Activated CD4-positive, alpha-beta T cell treated with anti-CD3 and anti-CD28 coated beads, Interleukin-2, amount 50 U/mL, for 16 hours (primary cell): ENCODE measurements around the gene H1-8.
A peak's percentile ranks its signal among the peaks of the same experiment; 100 is the strongest.

Experiments
- DNase-seq: peaks from one replicate; pipeline ENCODE4 v3.0.0-alpha.2; 2020

Gene H1-8

GRCh38 chr3:129575997-129576384 is 33.0 kb downstream of the H1-8 start:
- DNase-seq: no peak

- DNase-seq: peak; percentile 48
Measured at GRCh38 chr3:129576514-129577352, 33.8 kb downstream of the H1-8 start.

DNA sequence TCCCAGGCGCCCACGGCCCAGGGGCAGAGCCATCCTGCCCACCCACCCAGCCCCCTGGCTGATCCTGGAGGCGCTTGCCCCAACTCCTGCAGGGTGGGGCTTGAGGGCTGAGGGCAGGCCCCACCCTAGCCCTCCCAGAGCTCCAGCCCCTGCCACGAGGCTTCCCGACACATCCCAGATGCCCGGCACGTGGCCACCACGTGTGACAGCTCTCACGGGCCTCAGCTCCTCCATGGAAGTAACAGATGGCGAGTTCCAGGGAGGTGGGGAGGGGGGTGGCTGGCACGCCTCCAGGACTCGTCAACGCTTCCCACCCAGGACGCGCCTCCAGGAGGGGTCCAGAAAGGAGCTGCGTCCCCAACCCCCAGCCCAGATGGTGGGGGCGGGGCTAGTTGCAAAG is 34.4 kb downstream of the H1-8 start:
- DNase-seq: no peak

GRCh38 chr3:129577925-129578786 is 35.2 kb downstream of the H1-8 start:
- DNase-seq: no peak

GRCh38 chr3:129579991-129580390 is 37.0 kb downstream of the H1-8 start:
- DNase-seq: no peak

- no peak for DNase-seq
Measured at GRCh38 chr3:129581623-129582022, 38.6 kb downstream of the H1-8 start.

DNA sequence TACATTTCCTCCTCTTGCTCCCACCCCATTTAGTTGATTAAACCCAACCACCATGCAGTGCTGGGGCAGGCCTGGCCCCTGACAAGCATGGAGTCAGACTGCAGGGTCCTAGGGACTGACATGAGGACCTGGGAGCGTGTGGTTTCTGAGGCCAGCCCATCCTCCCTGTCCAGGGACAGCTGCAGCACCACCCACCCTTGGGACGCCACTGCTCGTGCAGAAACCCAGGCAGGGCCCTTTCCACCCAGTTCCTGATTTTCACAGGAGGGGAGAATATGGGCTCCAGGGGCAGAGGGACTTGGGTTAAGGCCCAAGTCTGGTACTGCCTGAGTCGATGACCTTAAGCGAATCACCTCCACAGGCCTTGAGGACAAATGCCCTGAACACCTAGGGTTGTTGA is 39.8 kb downstream of the H1-8 start:
- no peak for DNase-seq

- no peak for DNase-seq
Measured at GRCh38 chr3:129583289-129583688, 40.3 kb downstream of the H1-8 start.

DNA sequence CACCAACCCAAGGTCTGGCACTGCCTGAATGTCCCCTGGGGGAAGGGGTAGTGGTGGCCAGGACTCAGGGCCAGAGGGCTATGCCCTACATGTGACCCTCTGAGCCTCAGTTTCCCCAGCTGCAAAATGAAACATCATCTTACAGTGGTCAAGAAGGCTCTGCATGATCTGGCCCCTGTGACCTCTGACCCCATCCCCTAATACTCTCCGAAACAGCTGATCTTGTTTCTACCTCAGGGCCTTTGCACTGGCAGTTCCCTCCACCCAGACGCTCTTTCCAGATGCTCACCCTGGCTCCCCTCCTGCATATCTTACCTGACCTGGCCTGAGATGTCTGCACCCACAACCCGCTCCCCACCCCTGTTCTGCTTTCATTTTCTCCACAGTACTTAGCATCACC is 41.7 kb downstream of the H1-8 start:
- no peak for DNase-seq

GRCh38 chr3:129585949-129586657 is 43.1 kb downstream of the H1-8 start:
- no peak for DNase-seq

DNA sequence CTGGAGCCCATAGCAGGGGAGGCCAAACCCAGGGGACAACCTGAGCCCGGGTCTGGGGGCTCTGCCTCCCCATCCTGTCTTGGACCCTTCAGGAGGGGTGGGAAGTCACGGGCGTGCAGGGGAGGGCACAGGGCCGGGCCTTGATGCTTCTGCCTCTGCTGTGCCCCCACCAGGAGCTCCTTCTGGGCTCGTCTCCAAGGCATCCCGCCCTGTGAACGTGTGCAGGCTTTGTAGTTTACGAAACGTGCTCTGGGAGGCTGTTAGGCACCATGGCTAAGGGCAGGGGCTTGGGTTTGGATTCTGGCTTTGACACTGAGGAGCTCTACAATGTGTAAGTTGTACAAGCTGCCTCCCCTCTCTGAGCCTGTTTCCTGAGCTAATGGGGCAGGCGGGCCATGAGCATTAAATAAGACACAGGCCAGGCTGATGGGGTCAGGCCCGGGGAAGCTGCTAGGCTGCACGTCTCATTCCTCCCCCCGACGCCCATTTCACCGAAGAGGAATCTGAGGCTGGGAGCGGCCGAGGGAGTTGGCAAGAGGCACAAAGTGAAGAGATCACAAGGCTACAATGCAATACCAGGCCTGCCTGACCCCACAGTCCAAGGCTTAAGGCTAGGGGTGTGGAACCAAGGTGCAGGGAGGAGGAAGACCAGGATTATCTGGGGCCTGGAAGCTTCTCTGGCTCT is 43.9 kb downstream of the H1-8 start:
- no peak for DNase-seq

GRCh38 chr3:129587566-129588210 is 44.7 kb downstream of the H1-8 start:
- no peak for DNase-seq

DNA sequence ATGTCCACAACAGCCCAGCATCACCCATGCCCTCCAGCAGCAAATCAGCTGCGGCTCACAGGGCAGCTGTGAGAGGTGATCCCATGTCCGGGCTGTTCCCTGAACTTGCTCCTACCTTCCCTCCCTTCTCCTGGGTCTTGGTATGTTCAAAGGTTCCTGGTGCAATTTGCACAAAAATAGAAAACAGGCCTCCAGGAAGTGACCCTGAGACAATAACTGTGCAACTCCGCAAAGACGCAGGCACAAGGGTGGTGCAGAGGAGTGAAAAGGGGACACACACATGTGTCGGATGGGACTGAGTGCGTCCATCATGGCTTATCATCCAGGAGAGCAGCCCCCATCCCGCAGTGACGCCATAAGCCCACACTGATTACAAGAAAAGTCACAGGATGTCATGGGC is 47.2 kb downstream of the H1-8 start:
- no peak for DNase-seq

DNA sequence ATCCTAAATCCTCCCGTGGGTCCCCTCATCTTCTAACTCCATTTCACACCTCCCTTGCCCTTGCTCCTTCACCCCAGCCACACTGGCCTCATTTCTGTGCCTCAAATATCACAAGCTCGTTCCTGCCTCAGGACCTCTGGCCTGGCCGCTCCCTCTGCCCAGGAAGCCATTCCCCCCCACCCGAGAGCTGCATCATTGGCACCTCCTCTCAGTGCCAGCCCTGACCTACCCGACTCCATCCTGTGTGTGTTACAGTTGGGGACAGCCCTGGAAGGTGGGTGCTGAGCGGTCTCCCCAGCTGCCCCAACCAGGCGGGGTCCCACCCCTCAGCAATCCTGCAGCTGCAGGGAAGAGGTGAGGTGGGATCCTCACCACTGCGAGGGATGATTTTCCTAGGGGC is 49.0 kb downstream of the H1-8 start:
- DNase-seq: no peak

DNA sequence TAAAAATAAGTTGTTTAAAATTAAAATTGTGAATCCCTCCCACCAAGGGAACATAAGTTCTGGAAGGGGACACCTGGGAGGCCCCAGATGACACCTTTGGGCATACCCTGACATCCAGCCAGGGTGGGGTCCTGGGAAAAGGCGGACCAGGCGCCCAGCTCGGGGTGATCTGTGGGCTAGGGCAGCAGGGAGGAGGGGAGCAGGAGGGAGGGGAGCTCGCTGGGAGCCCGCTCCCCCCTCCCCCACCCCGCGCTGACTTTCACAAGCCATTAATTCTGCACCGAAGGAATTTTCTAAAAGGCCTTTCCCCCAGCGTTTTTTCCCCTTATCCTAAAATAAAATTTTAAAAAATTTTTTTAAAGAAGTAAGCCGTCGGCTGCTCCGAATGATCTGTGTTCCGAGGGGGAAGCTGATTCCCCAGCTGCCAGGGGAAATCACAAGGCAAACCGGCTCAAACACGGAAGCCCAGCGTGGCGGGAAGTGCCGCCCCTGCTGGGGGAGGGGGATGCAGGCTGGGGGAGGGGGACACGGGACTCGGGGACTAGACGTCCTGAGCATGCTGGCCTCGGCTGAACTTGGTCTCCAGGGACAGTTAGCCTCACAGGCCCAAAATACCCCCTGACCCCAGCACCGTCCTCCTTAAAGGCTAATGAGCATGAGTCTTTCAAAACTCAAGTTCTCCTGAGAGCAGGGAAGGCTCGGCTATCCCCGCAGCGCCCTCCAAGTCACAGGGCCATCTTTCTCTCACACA is 49.6 kb downstream of the H1-8 start:
- no peak for DNase-seq

DNA sequence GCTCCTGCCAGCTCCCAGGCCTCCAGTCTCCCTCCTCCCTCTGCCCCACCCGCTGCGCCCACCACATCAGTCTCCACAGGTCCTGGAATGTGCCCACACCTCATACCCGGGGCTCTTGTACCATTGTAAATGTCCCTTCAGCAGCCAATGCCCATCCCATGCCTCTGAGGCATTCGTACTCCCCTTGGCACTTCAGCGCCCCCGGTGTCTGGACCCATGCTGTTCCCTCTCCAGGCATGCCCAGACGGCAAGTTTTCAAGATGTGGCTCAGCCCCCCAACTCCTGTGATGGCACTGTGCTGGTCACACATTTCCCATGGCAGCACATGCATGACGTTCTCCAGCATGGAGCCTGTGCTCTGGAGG is 50.2 kb downstream of the H1-8 start:
- DNase-seq: no peak

- DNase-seq: peak; percentile 79
Measured at GRCh38 chr3:129593595-129594339, 50.8 kb downstream of the H1-8 start.

DNA sequence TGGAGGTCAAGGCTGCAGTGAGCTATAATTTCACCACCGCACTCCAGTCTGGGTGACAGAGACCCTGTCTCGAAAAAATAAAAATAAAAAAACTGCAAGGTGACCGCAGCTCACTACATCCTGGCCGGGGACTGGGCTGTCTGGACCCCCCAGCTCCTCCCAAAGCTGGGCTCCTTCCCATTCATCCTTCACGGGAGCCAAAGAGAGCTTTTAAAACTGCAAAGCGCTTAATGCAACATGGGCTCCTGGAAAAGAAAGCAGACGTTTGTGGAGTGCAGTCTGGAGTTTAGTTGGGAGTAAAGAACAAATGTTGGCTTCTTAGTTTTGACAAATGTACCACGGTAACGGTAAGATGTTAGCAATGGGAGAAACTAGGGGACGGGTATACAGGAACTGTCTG is 51.4 kb downstream of the H1-8 start:
- no peak for DNase-seq

DNA sequence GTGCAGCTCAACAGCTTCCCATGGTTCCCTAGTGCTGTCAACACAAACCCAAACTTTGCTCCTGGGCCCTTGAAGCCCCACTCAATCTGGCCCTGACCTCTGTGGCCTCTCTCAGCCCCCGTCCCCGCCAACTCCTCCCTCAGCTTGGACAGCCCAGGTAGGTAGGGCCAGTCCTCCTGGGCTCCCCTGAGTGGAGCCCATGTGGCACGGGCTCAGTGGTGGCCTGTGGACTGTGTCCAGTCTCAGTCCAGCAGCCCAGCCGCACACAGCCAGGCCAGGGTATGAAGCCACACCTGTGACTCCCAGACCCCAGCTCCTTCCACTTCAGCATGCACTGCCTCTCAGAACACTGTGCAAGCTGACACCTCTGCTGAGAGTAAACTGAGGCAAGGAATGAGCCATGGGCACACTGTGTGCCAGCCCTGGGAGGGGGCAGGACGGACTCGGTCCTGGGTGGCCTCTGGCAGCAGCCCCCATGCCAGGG is 52.0 kb downstream of the H1-8 start:
- no peak for DNase-seq

- DNase-seq: no peak
Measured at GRCh38 chr3:129595544-129596193, 52.7 kb downstream of the H1-8 start.
